B cell (primary cell): Measurements from ENCODE around the gene APOBEC3H. TPM values are rescaled to one million over a fixed set of nuclear protein-coding genes. Genes with fewer than 3 reads are reported as not detected.

Source experiments
- ATAC-seq: fragments of 200-7000 bp; cut with Tn5 transposase; one replicate; pipeline ENCODE4 v1.10.0; 2021; ENCODE audit warnings: low read depth, mild to moderate bottlenecking, moderate number of reproducible peaks, moderate library complexity
- CTCF ChIA-PET: fragments of 350-600 bp; sonication (Branson Sonifier 250); formaldehyde crosslinking; loops from one replicate; lab custom pipeline; 2021; ENCODE audit warnings: antibody characterized with exemption, inconsistent platforms; lab: Charles Lee
- POLR2A ChIA-PET: fragments of 350-600 bp; sonication (Branson Sonifier 250); formaldehyde crosslinking; loops from one replicate; lab custom pipeline; 2021; ENCODE audit warnings: antibody characterized with exemption; lab: Charles Lee
- DNase-seq: peaks from one replicate; pipeline ENCODE4 v3.0.0; 2013
- H2AFZ ChIP-seq: 2 replicates; pipeline ENCODE4 v1.6.1; 2012; ENCODE audit warnings: mild to moderate bottlenecking, low read depth, low read length; ENCODE audit not compliant: insufficient read depth, poor library complexity, severe bottlenecking
- H3K27ac ChIP-seq, 2 donors: 1 replicate in 1 of 2; 2 replicates in 1 of 2; pipeline ENCODE4 v1.5.1; 2012 to 2013; ENCODE audit warnings: low read length in 2 of 2, mild to moderate bottlenecking in 2 of 2, moderate library complexity in 1 of 2
- H3K27me3 ChIP-seq, 4 experiments: fragments of 200-600 bp in 1 of 4; sonication (generic) in 1 of 4; replicated peaks in 1 of 4; 1 replicate in 2 of 4; 2 replicates in 2 of 4; pipeline versions ENCODE4 v1.6.1 to v1.7.0; 2013 to 2016; ENCODE audit warnings: low read length in 3 of 4, mild to moderate bottlenecking in 2 of 4, mixed read lengths in 1 of 4, moderate library complexity in 1 of 4; ENCODE audit not compliant: insufficient read depth in 4 of 4, control insufficient read depth in 3 of 4; ENCODE audit errors: control extremely low read depth in 1 of 4
- H3K36me3 ChIP-seq, 2 experiments: replicated peaks in 1 of 2; 1 replicate in 1 of 2; 2 replicates in 1 of 2; pipeline versions ENCODE4 v1.6.1 to v1.7.1; 2013; ENCODE audit warnings: low read length in 1 of 2; ENCODE audit not compliant: insufficient read depth in 2 of 2, control insufficient read depth in 1 of 2; ENCODE audit errors: control extremely low read depth in 1 of 2, extremely low read depth in 1 of 2
- H3K4me1 ChIP-seq, 2 donors: fragments of 200-600 bp in 1 of 2; sonication (generic) in 1 of 2; 1 replicate in 1 of 2; 2 replicates in 1 of 2; pipeline versions ENCODE4 v1.5.1 to v1.6.1; 2013 to 2017; ENCODE audit warnings: low read length in 2 of 2; ENCODE audit not compliant: control insufficient read depth in 2 of 2, insufficient read depth in 2 of 2
- H3K4me2 ChIP-seq: replicated peaks from 2 replicates; pipeline ENCODE3; 2012; ENCODE audit warnings: mild to moderate bottlenecking, low read depth, low read length; ENCODE audit not compliant: poor library complexity, severe bottlenecking
- H3K4me3 ChIP-seq, 5 experiments: fragments of 200-600 bp in 1 of 5; sonication (generic) in 1 of 5; 1 replicate in 3 of 5; 2 replicates in 2 of 5; pipeline versions ENCODE4 v1.5.1 to v1.7.0; 2011 to 2016; ENCODE audit warnings: low read length in 4 of 5, mild to moderate bottlenecking in 4 of 5, low read depth in 2 of 5, control low read depth in 1 of 5, moderate library complexity in 1 of 5; ENCODE audit not compliant: insufficient read depth in 1 of 5; ENCODE audit errors: control extremely low read depth in 1 of 5, extremely low read depth in 1 of 5
- H3K79me2 ChIP-seq: fragments of 200-600 bp; sonication (generic); one replicate; pipeline ENCODE4 v1.6.0; 2016; ENCODE audit warnings: low read length; ENCODE audit not compliant: control insufficient read depth, insufficient read depth
- H3K9ac ChIP-seq: fragments of 200-600 bp; sonication (generic); 2 replicates; pipeline ENCODE4 v1.6.1; 2017; ENCODE audit warnings: mild to moderate bottlenecking, low read length, moderate library complexity
- H3K9me3 ChIP-seq, 3 donors: one replicate each; pipeline versions ENCODE4 v1.6.1 to v1.7.1; 2013; ENCODE audit warnings: low read length in 2 of 3; ENCODE audit not compliant: control insufficient read depth in 2 of 3, insufficient read depth in 1 of 3; ENCODE audit errors: control extremely low read depth in 1 of 3
- H4K20me1 ChIP-seq: 2 replicates; pipeline ENCODE4 v1.6.0; 2012; ENCODE audit warnings: mild to moderate bottlenecking, low read length; ENCODE audit not compliant: insufficient read depth, control insufficient read depth, poor library complexity, severe bottlenecking
- H3K27ac Mint-ChIP-seq: one replicate; pipeline ENCODE4 v1.8.0; 2021; ENCODE audit warnings: mixed read lengths
- H3K27me3 Mint-ChIP-seq: one replicate; pipeline ENCODE4 v1.8.0; 2021; ENCODE audit warnings: mixed read lengths
- H3K4me1 Mint-ChIP-seq: one replicate; pipeline ENCODE4 v1.8.0; 2021; ENCODE audit warnings: mixed read lengths
- H3K4me3 Mint-ChIP-seq: one replicate; pipeline ENCODE4 v1.8.0; 2021; ENCODE audit warnings: mixed read lengths
- H3K9me3 Mint-ChIP-seq: one replicate; pipeline ENCODE4 v1.8.0; 2022; ENCODE audit warnings: mixed read lengths; ENCODE audit not compliant: insufficient read depth
- CTCF ChIP-seq: fragments of 200-600 bp; IDR thresholded peaks from one replicate; pipeline ENCODE4 v1.8.0; 2022; ENCODE audit warnings: antibody characterized with exemption, mild to moderate bottlenecking
- EZH2 ChIP-seq: IDR thresholded peaks from 2 replicates; pipeline ENCODE4 v1.6.1; 2012; ENCODE audit warnings: borderline replicate concordance, low read depth, mild to moderate bottlenecking, moderate library complexity, low read length; ENCODE audit not compliant: insufficient read depth, poor library complexity, severe bottlenecking
- WGBS: methylation state at CpG from one replicate; pipeline ENCODE4 v1.1.5; 2013; ENCODE audit warnings: missing lambda C conversion rate; ENCODE audit not compliant: insufficient coverage; 5-methylcytosine and 5-hydroxymethylcytosine counted together
- intact Hi-C: fragments of 100-400 bp; cut with micrococcal nuclease; formaldehyde crosslinking; loops from one replicate; pipeline ENCODE4 v1.10.0; 2022
- polyA plus RNA-seq: library from polyadenylated mRNA; depleted of rRNA; stranded (reverse); fragments of >200 nt; gene quantifications from 2 replicates; pipeline ENCODE4 v1.2.3, GENCODE V29; 2012
- total RNA-seq, 2 donors: library from RNA; stranded (reverse); fragments of 120-200 nt in 1 of 2; gene quantifications; 1 replicate in 1 of 2; 2 replicates in 1 of 2; pipeline versions ENCODE4 v1.2.3 to v1.2.4, GENCODE V29; 2013 to 2022

Gene APOBEC3H
- total and polyA plus RNA-seq, 2 donors (not counting 1 experiment from before 2014, with no cell fraction given) = 0.59 to 1.4 TPM

GRCh38 chr22:39087881-39088684, 9.0 kb upstream of the APOBEC3H start:
- H2AFZ ChIP-seq = no peak overlapping the region
- Mint-ChIP-seq H3K4me3 (no peak overlapping the region), H3K9me3 (no peaks in the 10 kb centered on the region), H3K4me1 (peaks cover 41% of the 10 kb centered on the region), H3K27ac (peak overlapping the region; percentile 61), H3K27me3 (no peaks in the 10 kb centered on the region)
- no peak for ATAC-seq
- DNase-seq = no peak
- H3K36me3 ChIP-seq = peaks cover 5 to 33% of the 10 kb centered on the region in 2 experiments
- H3K27me3 ChIP-seq = no peaks in the 10 kb centered on the region
- TF ChIP-seq EZH2 (no peak), CTCF (no peak)
- intact Hi-C loops = no loop called here
- H3K79me2 ChIP-seq = peaks cover 13% of the 10 kb centered on the region
- POLR2A ChIA-PET = interaction anchor here (0.8 to 1.2 kb wide), 3 partner anchors 9 to 21 kb away, joined by 3 read pairs; partner anchors contain the start of gene APOBEC3H
- no peak overlapping the region for H3K4me3 ChIP-seq
- H3K27ac ChIP-seq = no peak overlapping the region
- H3K4me2 ChIP-seq = no peak overlapping the region
- CTCF ChIA-PET = interaction anchor here (0.6 to 1.2 kb wide), 3 partner anchors 21 to 62 kb away, joined by 3 read pairs; no protein-coding TSS in a partner anchor
- H3K9ac ChIP-seq = no peak overlapping the region
- no peaks in the 10 kb centered on the region for H4K20me1 ChIP-seq
- WGBS = 92% methylated on average over 16 of the region's 18 CpGs
- no peaks in the 10 kb centered on the region for H3K9me3 ChIP-seq
- peaks cover 20 to 26% of the 10 kb centered on the region in 2 donors for H3K4me1 ChIP-seq

- Histone ChIP-seq H2AFZ (no peak overlapping the region), H3K27me3 (no peaks in the 10 kb centered on the region), H3K36me3 (peaks cover 5 to 30% of the 10 kb centered on the region in 2 experiments), H3K9me3 (no peaks in the 10 kb centered on the region), H3K79me2 (peaks cover 7% of the 10 kb centered on the region), H3K4me3 (no peak overlapping the region), H3K27ac (no peak overlapping the region), H3K4me2 (no peak overlapping the region), H3K9ac (no peak overlapping the region), H3K4me1 (peaks cover 20 to 26% of the 10 kb centered on the region in 2 donors), H4K20me1 (no peaks in the 10 kb centered on the region)
- TF ChIP-seq EZH2 (no peak), CTCF (no peak)
- no peaks in the 10 kb centered on the region for H3K9me3 Mint-ChIP-seq
- ATAC-seq (no peak), DNase-seq (no peak)
- CTCF ChIA-PET = interaction anchor here (0.6 to 1.4 kb wide), 4 partner anchors 9 to 62 kb away, joined by 3 to 4 read pairs (median 3); no protein-coding TSS in a partner anchor
- POLR2A ChIA-PET = interaction anchor here (0.8 to 1.2 kb wide), 3 partner anchors 9 to 21 kb away, joined by 3 read pairs; partner anchors contain the start of gene APOBEC3H
- no peak overlapping the region for H3K27ac Mint-ChIP-seq
- no peaks in the 10 kb centered on the region for H3K27me3 Mint-ChIP-seq
- 83% methylated on average over 5 of the region's 5 CpGs for WGBS
- H3K4me1 Mint-ChIP-seq = peaks cover 41% of the 10 kb centered on the region
- no peak overlapping the region for H3K4me3 Mint-ChIP-seq
- intact Hi-C loops = no loop called here
Observed at GRCh38 chr22:39088685-39089032, 8.4 kb upstream of the APOBEC3H start.
